H1 (cell line): Measurements from ENCODE around the gene MYORG. TPM values are rescaled to one million over a fixed set of nuclear protein-coding genes. Genes with fewer than 3 reads are reported as not detected.

ENCODE experiments used
- BACH1 ChIP-seq: IDR thresholded peaks from 2 replicates; pipeline ENCODE4 v1.6.1; 2012; ENCODE audit warnings: low read length, improper control_type of control experiment
- GABPA ChIP-seq: IDR thresholded peaks from 2 replicates; pipeline ENCODE4 v1.6.1; 2011; ENCODE audit warnings: mild to moderate bottlenecking, low read length, moderate library complexity, borderline replicate concordance; ENCODE audit not compliant: insufficient read depth
- JUN ChIP-seq: IDR thresholded peaks from 2 replicates; pipeline ENCODE4 v1.6.1; 2011; ENCODE audit warnings: low read depth, mild to moderate bottlenecking, improper control_type of control experiment, low read length
- KDM4A ChIP-seq: IDR thresholded peaks from one replicate; pipeline ENCODE4 v1.7.1; 2012; ENCODE audit warnings: low read depth, mild to moderate bottlenecking, moderate library complexity, low read length, inconsistent platforms; ENCODE audit not compliant: severe bottlenecking
- NANOG ChIP-seq: IDR thresholded peaks from 2 replicates; pipeline ENCODE4 v1.6.1; 2011; ENCODE audit warnings: low read length, low read depth, mild to moderate bottlenecking, inconsistent platforms; ENCODE audit not compliant: insufficient read depth, poor library complexity, severe bottlenecking
- NRF1 ChIP-seq: IDR thresholded peaks from 2 replicates; pipeline ENCODE4 v1.6.1; 2011; ENCODE audit warnings: mild to moderate bottlenecking, low read depth, low read length, improper control_type of control experiment
- RAD21 ChIP-seq, 2 experiments: IDR thresholded peaks in 1 of 2; conservative IDR thresholded peaks in 1 of 2; 2 replicates each; pipeline ENCODE4 v1.6.1; 2011; ENCODE audit warnings: low read depth in 2 of 2, low read length in 2 of 2, improper control_type of control experiment in 1 of 2, inconsistent platforms in 1 of 2, mild to moderate bottlenecking in 1 of 2, moderate library complexity in 1 of 2
- RNF2 ChIP-seq: fragments of 200-900, 300-1000 bp; sonication (generic); IDR thresholded peaks from 2 replicates; pipeline ENCODE4 v1.7.1; 2016; ENCODE audit warnings: borderline replicate concordance, low read depth, mild to moderate bottlenecking, antibody characterized with exemption, low read length; ENCODE audit not compliant: poor library complexity, severe bottlenecking; ENCODE audit errors: missing control alignments
- TEAD4 ChIP-seq: IDR thresholded peaks from 2 replicates; pipeline ENCODE4 v1.6.1; 2012; ENCODE audit warnings: low read depth, low read length, inconsistent platforms, mixed read lengths
- polyA plus RNA-seq, 7 experiments: library from polyadenylated mRNA; depleted of rRNA in 3 of 7; stranded (reverse) in 5 of 7; unstranded in 2 of 7; fragments of >200 nt in 5 of 7; fragments of 200-250 nt in 2 of 7; gene quantifications; 1 replicate in 5 of 7; 2 replicates in 1 of 7; 4 replicates in 1 of 7; pipeline versions ENCODE4 v1.2.1 to v1.2.3, GENCODE V29; 2011 to 2013; ENCODE audit warnings: missing spikeins in 2 of 7, mixed read lengths in 2 of 7
- total RNA-seq: library from RNA; stranded (reverse); fragmentation: NEBNext Ultra II Directional; extraction: Animal tissue kit (Norgen Biotek cat#: 25700); gene quantifications from 2 replicates; pipeline ENCODE4 v1.2.1, GENCODE V29; 2021
- TF ChIP-seq, protein P1 (sequence below): fragments of 300-600 bp; sonication (generic); IDR thresholded peaks from 2 replicates; pipeline ENCODE4 v1.7.1; 2012; ENCODE audit warnings: low read length, moderate library complexity, mild to moderate bottlenecking, inconsistent platforms; ENCODE audit not compliant: insufficient replicate concordance

The MYORG gene
- total and polyA plus RNA-seq, 2 of the 8 experiments (the other 6 are each of a cell fraction or from before 2014, with no cell fraction given), result 1.2 to 5.9 TPM

DNA sequence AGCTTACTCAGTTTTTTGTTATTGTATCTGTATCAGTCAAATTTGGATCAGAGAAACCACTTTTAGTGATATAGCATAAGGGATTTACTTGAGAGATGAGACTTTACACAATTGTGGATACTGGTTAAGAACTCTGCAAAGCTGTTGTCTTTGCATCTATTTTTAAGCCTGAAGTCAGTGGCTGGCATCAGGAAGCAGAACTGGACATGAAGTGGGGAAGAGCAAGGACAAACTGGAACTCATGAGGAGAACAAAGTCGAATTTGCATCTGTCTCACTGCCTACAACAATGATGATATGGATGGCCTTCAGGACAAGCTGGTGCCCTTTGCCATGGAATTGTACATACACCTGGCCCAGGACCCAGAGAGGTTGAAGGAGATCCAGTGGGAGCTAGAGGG, 15.8 kb upstream of the MYORG start (continued):
- TF ChIP-seq, protein P1, sequence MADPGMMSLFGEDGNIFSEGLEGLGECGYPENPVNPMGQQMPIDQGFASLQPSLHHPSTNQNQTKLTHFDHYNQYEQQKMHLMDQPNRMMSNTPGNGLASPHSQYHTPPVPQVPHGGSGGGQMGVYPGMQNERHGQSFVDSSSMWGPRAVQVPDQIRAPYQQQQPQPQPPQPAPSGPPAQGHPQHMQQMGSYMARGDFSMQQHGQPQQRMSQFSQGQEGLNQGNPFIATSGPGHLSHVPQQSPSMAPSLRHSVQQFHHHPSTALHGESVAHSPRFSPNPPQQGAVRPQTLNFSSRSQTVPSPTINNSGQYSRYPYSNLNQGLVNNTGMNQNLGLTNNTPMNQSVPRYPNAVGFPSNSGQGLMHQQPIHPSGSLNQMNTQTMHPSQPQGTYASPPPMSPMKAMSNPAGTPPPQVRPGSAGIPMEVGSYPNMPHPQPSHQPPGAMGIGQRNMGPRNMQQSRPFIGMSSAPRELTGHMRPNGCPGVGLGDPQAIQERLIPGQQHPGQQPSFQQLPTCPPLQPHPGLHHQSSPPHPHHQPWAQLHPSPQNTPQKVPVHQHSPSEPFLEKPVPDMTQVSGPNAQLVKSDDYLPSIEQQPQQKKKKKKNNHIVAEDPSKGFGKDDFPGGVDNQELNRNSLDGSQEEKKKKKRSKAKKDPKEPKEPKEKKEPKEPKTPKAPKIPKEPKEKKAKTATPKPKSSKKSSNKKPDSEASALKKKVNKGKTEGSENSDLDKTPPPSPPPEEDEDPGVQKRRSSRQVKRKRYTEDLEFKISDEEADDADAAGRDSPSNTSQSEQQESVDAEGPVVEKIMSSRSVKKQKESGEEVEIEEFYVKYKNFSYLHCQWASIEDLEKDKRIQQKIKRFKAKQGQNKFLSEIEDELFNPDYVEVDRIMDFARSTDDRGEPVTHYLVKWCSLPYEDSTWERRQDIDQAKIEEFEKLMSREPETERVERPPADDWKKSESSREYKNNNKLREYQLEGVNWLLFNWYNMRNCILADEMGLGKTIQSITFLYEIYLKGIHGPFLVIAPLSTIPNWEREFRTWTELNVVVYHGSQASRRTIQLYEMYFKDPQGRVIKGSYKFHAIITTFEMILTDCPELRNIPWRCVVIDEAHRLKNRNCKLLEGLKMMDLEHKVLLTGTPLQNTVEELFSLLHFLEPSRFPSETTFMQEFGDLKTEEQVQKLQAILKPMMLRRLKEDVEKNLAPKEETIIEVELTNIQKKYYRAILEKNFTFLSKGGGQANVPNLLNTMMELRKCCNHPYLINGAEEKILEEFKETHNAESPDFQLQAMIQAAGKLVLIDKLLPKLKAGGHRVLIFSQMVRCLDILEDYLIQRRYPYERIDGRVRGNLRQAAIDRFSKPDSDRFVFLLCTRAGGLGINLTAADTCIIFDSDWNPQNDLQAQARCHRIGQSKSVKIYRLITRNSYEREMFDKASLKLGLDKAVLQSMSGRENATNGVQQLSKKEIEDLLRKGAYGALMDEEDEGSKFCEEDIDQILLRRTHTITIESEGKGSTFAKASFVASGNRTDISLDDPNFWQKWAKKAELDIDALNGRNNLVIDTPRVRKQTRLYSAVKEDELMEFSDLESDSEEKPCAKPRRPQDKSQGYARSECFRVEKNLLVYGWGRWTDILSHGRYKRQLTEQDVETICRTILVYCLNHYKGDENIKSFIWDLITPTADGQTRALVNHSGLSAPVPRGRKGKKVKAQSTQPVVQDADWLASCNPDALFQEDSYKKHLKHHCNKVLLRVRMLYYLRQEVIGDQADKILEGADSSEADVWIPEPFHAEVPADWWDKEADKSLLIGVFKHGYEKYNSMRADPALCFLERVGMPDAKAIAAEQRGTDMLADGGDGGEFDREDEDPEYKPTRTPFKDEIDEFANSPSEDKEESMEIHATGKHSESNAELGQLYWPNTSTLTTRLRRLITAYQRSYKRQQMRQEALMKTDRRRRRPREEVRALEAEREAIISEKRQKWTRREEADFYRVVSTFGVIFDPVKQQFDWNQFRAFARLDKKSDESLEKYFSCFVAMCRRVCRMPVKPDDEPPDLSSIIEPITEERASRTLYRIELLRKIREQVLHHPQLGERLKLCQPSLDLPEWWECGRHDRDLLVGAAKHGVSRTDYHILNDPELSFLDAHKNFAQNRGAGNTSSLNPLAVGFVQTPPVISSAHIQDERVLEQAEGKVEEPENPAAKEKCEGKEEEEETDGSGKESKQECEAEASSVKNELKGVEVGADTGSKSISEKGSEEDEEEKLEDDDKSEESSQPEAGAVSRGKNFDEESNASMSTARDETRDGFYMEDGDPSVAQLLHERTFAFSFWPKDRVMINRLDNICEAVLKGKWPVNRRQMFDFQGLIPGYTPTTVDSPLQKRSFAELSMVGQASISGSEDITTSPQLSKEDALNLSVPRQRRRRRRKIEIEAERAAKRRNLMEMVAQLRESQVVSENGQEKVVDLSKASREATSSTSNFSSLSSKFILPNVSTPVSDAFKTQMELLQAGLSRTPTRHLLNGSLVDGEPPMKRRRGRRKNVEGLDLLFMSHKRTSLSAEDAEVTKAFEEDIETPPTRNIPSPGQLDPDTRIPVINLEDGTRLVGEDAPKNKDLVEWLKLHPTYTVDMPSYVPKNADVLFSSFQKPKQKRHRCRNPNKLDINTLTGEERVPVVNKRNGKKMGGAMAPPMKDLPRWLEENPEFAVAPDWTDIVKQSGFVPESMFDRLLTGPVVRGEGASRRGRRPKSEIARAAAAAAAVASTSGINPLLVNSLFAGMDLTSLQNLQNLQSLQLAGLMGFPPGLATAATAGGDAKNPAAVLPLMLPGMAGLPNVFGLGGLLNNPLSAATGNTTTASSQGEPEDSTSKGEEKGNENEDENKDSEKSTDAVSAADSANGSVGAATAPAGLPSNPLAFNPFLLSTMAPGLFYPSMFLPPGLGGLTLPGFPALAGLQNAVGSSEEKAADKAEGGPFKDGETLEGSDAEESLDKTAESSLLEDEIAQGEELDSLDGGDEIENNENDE, result no peak
- TF ChIP-seq KDM4A (no peak), BACH1 (no peak), GABPA (no peak), JUN (no peak), RNF2 (no peak), NANOG (no peak), NRF1 (no peak), TEAD4 (no peak), RAD21 (IDR thresholded peaks at IDR 0.05 in 1 of 2, conservative IDR thresholded peaks at IDR 0.05 in 1 of 2; ENCODE audit: low read depth in 2 of 2, low read length in 2 of 2) (no peak)
